Neuronal stem cell (in vitro differentiated cells): ENCODE measurements around the gene NOVA2.

ENCODE experiments used
- DNase-seq: peaks from one replicate; pipeline ENCODE4 v3.0.0-alpha.2; 2013; ENCODE audit warnings: low spot score
- H2AFZ ChIP-seq: one replicate; pipeline ENCODE4 v1.6.1; 2013; ENCODE audit warnings: mild to moderate bottlenecking, low read length, inconsistent platforms
- H2AK5ac ChIP-seq: 2 replicates; pipeline ENCODE4 v1.6.1; 2013; ENCODE audit warnings: low read depth, mild to moderate bottlenecking, inconsistent platforms, low read length, moderate library complexity, mixed read lengths
- H2BK120ac ChIP-seq: 2 replicates; pipeline ENCODE4 v1.6.1; 2013; ENCODE audit warnings: low read depth, mild to moderate bottlenecking, inconsistent platforms, low read length, moderate library complexity, mixed read lengths
- H2BK12ac ChIP-seq: one replicate; pipeline ENCODE4 v1.6.1; 2013; ENCODE audit warnings: low read length, inconsistent platforms
- H2BK15ac ChIP-seq: 2 replicates; pipeline ENCODE4 v1.6.1; 2013; ENCODE audit warnings: mild to moderate bottlenecking, low read length, inconsistent platforms, mixed read lengths
- H2BK5ac ChIP-seq: one replicate; pipeline ENCODE4 v1.6.1; 2013; ENCODE audit warnings: inconsistent platforms, mild to moderate bottlenecking, low read length, moderate library complexity
- H3K14ac ChIP-seq: one replicate; pipeline ENCODE4 v1.6.1; 2013; ENCODE audit warnings: low read length, inconsistent platforms
- H3K18ac ChIP-seq: 2 replicates; pipeline ENCODE4 v1.6.1; 2013; ENCODE audit warnings: low read length, inconsistent platforms
- H3K23ac ChIP-seq: 2 replicates; pipeline ENCODE4 v1.6.1; 2013; ENCODE audit warnings: low read depth, mild to moderate bottlenecking, mixed read lengths, low read length, inconsistent platforms; ENCODE audit not compliant: poor library complexity
- H3K27ac ChIP-seq: replicated peaks from 3 replicates; pipeline ENCODE4 v1.5.1; 2013; ENCODE audit warnings: low read length, inconsistent platforms
- H3K27me3 ChIP-seq, 3 experiments: 2 replicates each; pipeline ENCODE4 v1.6.1; 2013; ENCODE audit warnings: low read length in 3 of 3, mild to moderate bottlenecking in 2 of 3, inconsistent platforms in 1 of 3, low read depth in 1 of 3, mixed read lengths in 1 of 3, moderate library complexity in 1 of 3; ENCODE audit not compliant: control insufficient read depth in 3 of 3, insufficient read depth in 3 of 3
- H3K36me3 ChIP-seq, 2 donors: replicated peaks in 1 of 2; 2 replicates each; pipeline ENCODE4 v1.6.1; 2013; ENCODE audit warnings: low read length in 2 of 2; ENCODE audit not compliant: control insufficient read depth in 2 of 2, insufficient read depth in 2 of 2
- H3K4ac ChIP-seq: 2 replicates; pipeline ENCODE4 v1.6.1; 2013; ENCODE audit warnings: inconsistent platforms, mild to moderate bottlenecking, low read length, moderate library complexity
- H3K4me1 ChIP-seq, 2 donors: 1 replicate in 1 of 2; 2 replicates in 1 of 2; pipeline ENCODE4 v1.6.1; 2013; ENCODE audit warnings: low read length in 2 of 2, low read depth in 1 of 2; ENCODE audit not compliant: control insufficient read depth in 2 of 2, insufficient read depth in 1 of 2
- H3K4me2 ChIP-seq: one replicate; pipeline ENCODE4 v1.6.1; 2013; ENCODE audit warnings: mild to moderate bottlenecking, low read length, inconsistent platforms; ENCODE audit not compliant: insufficient read depth, poor library complexity, severe bottlenecking
- H3K4me3 ChIP-seq, 2 donors: 2 replicates each; pipeline ENCODE4 v1.5.1; 2013; ENCODE audit warnings: low read length in 2 of 2, mild to moderate bottlenecking in 2 of 2, inconsistent platforms in 1 of 2, moderate library complexity in 1 of 2
- H3K79me1 ChIP-seq: one replicate; pipeline ENCODE4 v1.6.1; 2013; ENCODE audit warnings: low read depth, mild to moderate bottlenecking, inconsistent platforms, low read length, moderate library complexity
- H3K9ac ChIP-seq: one replicate; pipeline ENCODE4 v1.6.1; 2013; ENCODE audit warnings: mild to moderate bottlenecking, low read depth, low read length, inconsistent platforms; ENCODE audit not compliant: poor library complexity
- H3K9me3 ChIP-seq, 2 donors: replicated peaks in 1 of 2; 2 replicates each; pipeline versions ENCODE3 to v1.6.1; 2013; ENCODE audit warnings: low read length in 2 of 2, mild to moderate bottlenecking in 2 of 2, inconsistent platforms in 1 of 2, low read depth in 1 of 2, mixed read lengths in 1 of 2, moderate library complexity in 1 of 2; ENCODE audit not compliant: control insufficient read depth in 2 of 2, insufficient read depth in 1 of 2
- H4K8ac ChIP-seq: one replicate; pipeline ENCODE4 v1.6.1; 2013; ENCODE audit warnings: low read depth, mild to moderate bottlenecking, inconsistent platforms, low read length, moderate library complexity
- H4K91ac ChIP-seq: one replicate; pipeline ENCODE4 v1.6.1; 2013; ENCODE audit warnings: low read length, low read depth, mild to moderate bottlenecking, inconsistent platforms; ENCODE audit not compliant: poor library complexity
- WGBS, 2 donors: extraction: QIAGEN DNeasy Blood & Tissue Kit; methylation state at CpG; one replicate each; pipeline ENCODE4 v1.1.7; 2013; ENCODE audit warnings: missing lambda C conversion rate in 2 of 2, mixed read lengths in 1 of 2; ENCODE audit not compliant: insufficient read length in 2 of 2, insufficient replicate concordance in 1 of 2; ENCODE audit errors: extremely low coverage in 2 of 2; 5-methylcytosine and 5-hydroxymethylcytosine counted together

Gene NOVA2

DNA sequence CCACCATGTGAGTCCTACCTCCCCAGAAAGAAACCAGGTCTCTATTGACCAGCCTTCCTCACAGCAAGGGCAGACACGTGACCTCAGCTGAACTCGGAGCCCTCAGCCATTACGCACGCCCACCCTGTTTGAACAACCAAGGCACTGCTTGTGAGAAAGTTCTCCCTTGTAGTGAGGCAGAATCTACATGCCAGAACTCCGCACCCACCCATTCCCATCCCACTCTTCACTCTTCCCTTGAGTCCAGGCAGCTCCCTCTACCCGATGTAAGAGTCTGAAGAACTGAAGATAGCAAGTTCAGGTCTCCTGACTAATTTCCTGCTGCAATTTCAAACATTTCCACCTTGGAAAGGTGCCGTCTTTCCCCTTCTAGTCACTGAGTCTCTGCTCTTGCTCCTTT is 6.4 kb downstream of the NOVA2 start:
- Histone ChIP-seq H3K27ac (no peak overlapping the region), H3K9me3 (no peaks in the 10 kb centered on the region), H3K9ac (no peak overlapping the region), H3K4me2 (no peak overlapping the region), H4K8ac (no peak overlapping the region), H2BK5ac (no peak overlapping the region), H3K27me3 (no peaks in the 10 kb centered on the region), H2BK15ac (no peak overlapping the region), H3K4me1 (peaks cover 4 to 5% of the 10 kb centered on the region in 2 donors), H3K79me1 (peaks cover 2% of the 10 kb centered on the region), H3K4me3 (no peak overlapping the region), H2BK12ac (no peak overlapping the region), H2AFZ (no peak overlapping the region), H3K36me3 (peaks cover 6 to 64% of the 10 kb centered on the region in 2 donors), H2BK120ac (no peak overlapping the region), H3K14ac (no peak overlapping the region), H4K91ac (no peak overlapping the region), H3K4ac (no peak overlapping the region), H2AK5ac (no peak overlapping the region), H3K23ac (no peak overlapping the region), H3K18ac (no peak overlapping the region)
- no CpG with 5 or more reads among the region's 7 CpGs for WGBS, 2 donors
- DNase-seq: no peak

- Histone ChIP-seq H2BK5ac (peak overlapping the region; percentile 35), H4K91ac (no peak overlapping the region), H2BK120ac (no peak overlapping the region), H3K18ac (no peak overlapping the region), H3K9ac (no peak overlapping the region), H3K27me3 (peaks cover 0 to 2% (median 0%) of the 10 kb centered on the region in 3 experiments), H3K4me3 (no peak overlapping the region), H3K4me2 (no peak overlapping the region), H3K14ac (no peak overlapping the region), H2AFZ (no peak overlapping the region), H3K27ac (no peak overlapping the region), H3K4ac (no peak overlapping the region), H3K36me3 (peaks cover 25 to 62% of the 10 kb centered on the region in 2 donors), H2BK12ac (no peak overlapping the region), H2BK15ac (no peak overlapping the region), H4K8ac (no peak overlapping the region), H3K9me3 (peaks cover 0 to 5% of the 10 kb centered on the region in 2 donors), H2AK5ac (no peak overlapping the region), H3K79me1 (peaks cover 2% of the 10 kb centered on the region), H3K23ac (peak overlapping the region; percentile 59), H3K4me1 (peaks cover 2 to 13% of the 10 kb centered on the region in 2 donors)
- WGBS, 2 donors: no CpG with 5 or more reads among the region's 15 CpGs
- no peak for DNase-seq
Observed at GRCh38 chr19:45962021-45962420, 11.6 kb downstream of the NOVA2 start.

DNA sequence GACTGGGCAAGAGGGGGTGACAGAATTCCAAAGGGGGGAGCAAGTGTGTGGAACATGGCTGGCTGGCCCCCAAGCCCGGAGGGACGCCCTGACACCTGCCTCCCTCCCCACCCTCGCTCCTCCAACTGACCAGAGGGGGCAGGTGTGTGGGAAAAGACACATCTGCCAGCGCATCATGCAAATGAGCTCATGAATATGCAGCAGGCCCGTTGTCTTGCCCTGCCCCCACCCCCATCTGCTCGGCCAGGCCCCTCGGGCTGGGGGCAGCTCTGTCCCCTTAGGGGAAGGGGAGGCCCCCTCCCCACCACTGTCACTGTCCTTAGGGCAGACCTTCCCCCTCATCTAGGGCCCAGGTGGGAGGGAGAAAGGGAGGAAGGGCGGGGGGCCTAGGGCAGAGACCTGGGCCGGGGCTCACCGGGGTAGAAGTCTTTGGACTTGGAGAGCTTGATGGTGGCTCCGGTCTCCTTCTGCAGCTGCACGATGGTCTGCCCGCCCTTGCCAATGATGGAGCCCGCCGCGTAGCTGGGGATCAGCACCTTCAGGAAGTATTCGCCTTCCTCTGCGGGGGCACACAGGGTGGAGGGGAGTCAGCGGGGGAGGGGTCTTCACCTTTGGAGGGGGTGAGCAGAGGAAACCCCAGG is 12.9 kb downstream of the NOVA2 start:
- H3K27ac ChIP-seq: no peak overlapping the region
- no peak overlapping the region for H2AK5ac ChIP-seq

GRCh38 chr19:45959517-45960025 is 14.1 kb downstream of the NOVA2 start:
- Histone ChIP-seq H2AK5ac (no peak overlapping the region), H3K4me2 (no peak overlapping the region), H3K36me3 (peaks cover 25 to 54% of the 10 kb centered on the region in 2 donors), H4K91ac (no peak overlapping the region), H3K79me1 (peaks cover 2% of the 10 kb centered on the region), H3K4me3 (no peak overlapping the region), H3K4me1 (peaks cover 10 to 33% of the 10 kb centered on the region in 2 donors), H3K9me3 (peaks cover 0 to 5% of the 10 kb centered on the region in 2 donors), H2BK120ac (no peak overlapping the region), H3K14ac (no peak overlapping the region), H4K8ac (no peak overlapping the region), H2BK12ac (no peak overlapping the region), H2BK5ac (no peak overlapping the region), H3K4ac (no peak overlapping the region), H2AFZ (no peak overlapping the region), H3K9ac (no peak overlapping the region), H3K27me3 (peaks cover 0 to 2% (median 0%) of the 10 kb centered on the region in 3 experiments), H3K18ac (no peak overlapping the region), H2BK15ac (no peak overlapping the region), H3K23ac (no peak overlapping the region), H3K27ac (no peak overlapping the region)
- 100% methylated on average over 1 of the region's 8 CpGs; no CpG with 5 or more reads in 1 of the 2 donors for WGBS, 2 donors
- no peak for DNase-seq

More for the DNA sequence above, 12.9 kb downstream of the NOVA2 start:
- no peak for DNase-seq
- no peak overlapping the region for H3K23ac ChIP-seq
- H4K91ac ChIP-seq: no peak overlapping the region
- no peak overlapping the region for H2BK5ac ChIP-seq
- no CpG with 5 or more reads among the region's 19 CpGs for WGBS, 2 donors
- H3K4me2 ChIP-seq: no peak overlapping the region
- H3K14ac ChIP-seq: peak overlapping the region; percentile 47
- H2BK15ac ChIP-seq: no peak overlapping the region
- no peak overlapping the region for H3K18ac ChIP-seq
- H2BK12ac ChIP-seq: no peak overlapping the region
- no peak overlapping the region for H3K4me3 ChIP-seq
- no peak overlapping the region for H3K9ac ChIP-seq
- H4K8ac ChIP-seq: no peak overlapping the region
- peaks cover 0 to 2% (median 0%) of the 10 kb centered on the region in 3 experiments for H3K27me3 ChIP-seq
- H2BK120ac ChIP-seq: no peak overlapping the region
- peaks cover 25 to 61% of the 10 kb centered on the region in 2 donors for H3K36me3 ChIP-seq
- peaks cover 0 to 5% of the 10 kb centered on the region in 2 donors for H3K9me3 ChIP-seq
- no peak overlapping the region for H2AFZ ChIP-seq
- peak overlapping the region; percentile 44 for H3K4ac ChIP-seq
- H3K4me1 ChIP-seq: peaks cover 5 to 23% of the 10 kb centered on the region in 2 donors
- peaks cover 2% of the 10 kb centered on the region for H3K79me1 ChIP-seq
